IPS-18a (cell line): ENCODE data around the gene SGMS1.

Experiments
- H3K27ac ChIP-seq: one replicate; pipeline ENCODE4 v1.5.1; 2013; ENCODE audit warnings: low read length
- H3K27me3 ChIP-seq: one replicate; pipeline ENCODE4 v1.6.1; 2013; ENCODE audit warnings: mild to moderate bottlenecking, low read length; ENCODE audit not compliant: control insufficient read depth, insufficient read depth
- H3K36me3 ChIP-seq: one replicate; pipeline ENCODE4 v1.6.1; 2013; ENCODE audit warnings: low read depth, low read length; ENCODE audit not compliant: control insufficient read depth
- H3K4me1 ChIP-seq: one replicate; pipeline ENCODE4 v1.6.1; 2013; ENCODE audit warnings: low read depth, low read length; ENCODE audit not compliant: control insufficient read depth
- H3K4me3 ChIP-seq: one replicate; pipeline ENCODE4 v1.5.1; 2013; ENCODE audit warnings: low read length
- H3K9ac ChIP-seq: one replicate; pipeline ENCODE4 v1.6.1; 2013; ENCODE audit warnings: mild to moderate bottlenecking, low read length, moderate library complexity
- H3K9me3 ChIP-seq: one replicate; pipeline ENCODE4 v1.6.1; 2013; ENCODE audit warnings: low read depth, low read length; ENCODE audit not compliant: control insufficient read depth

Gene SGMS1

GRCh38 chr10:50631052-50631451, 7.3 kb upstream of the SGMS1 start:
- no peaks in the 10 kb centered on the region for H3K27me3 ChIP-seq
- H3K27ac ChIP-seq, result no peak overlapping the region
- H3K4me1 ChIP-seq, result peaks cover 30% of the 10 kb centered on the region
- H3K9me3 ChIP-seq, result no peaks in the 10 kb centered on the region
- no peak overlapping the region for H3K4me3 ChIP-seq
- H3K9ac ChIP-seq, result no peak overlapping the region
- no peaks in the 10 kb centered on the region for H3K36me3 ChIP-seq

- H3K27ac ChIP-seq, result no peak overlapping the region
- H3K27me3 ChIP-seq, result no peaks in the 10 kb centered on the region
- H3K36me3 ChIP-seq, result no peaks in the 10 kb centered on the region
- H3K4me1 ChIP-seq, result peaks cover 33% of the 10 kb centered on the region
- no peaks in the 10 kb centered on the region for H3K9me3 ChIP-seq
- H3K4me3 ChIP-seq, result peak overlapping the region; percentile 6
- peak overlapping the region; percentile 2 for H3K9ac ChIP-seq
Measured at GRCh38 chr10:50629495-50630122, 5.9 kb upstream of the SGMS1 start.

- Histone ChIP-seq H3K27ac (no peak overlapping the region), H3K9me3 (no peaks in the 10 kb centered on the region), H3K36me3 (no peaks in the 10 kb centered on the region), H3K4me1 (peaks cover 33% of the 10 kb centered on the region), H3K27me3 (no peaks in the 10 kb centered on the region), H3K4me3 (no peak overlapping the region), H3K9ac (no peak overlapping the region)
Measured at GRCh38 chr10:50627896-50628295, 4.1 kb upstream of the SGMS1 start.

- Histone ChIP-seq H3K9ac (no peak overlapping the region), H3K4me3 (no peak overlapping the region), H3K9me3 (no peaks in the 10 kb centered on the region), H3K27me3 (peaks cover 2% of the 10 kb centered on the region), H3K36me3 (no peaks in the 10 kb centered on the region), H3K4me1 (peaks cover 33% of the 10 kb centered on the region), H3K27ac (no peak overlapping the region)
Measured at GRCh38 chr10:50627443-50627842, 3.7 kb upstream of the SGMS1 start.

GRCh38 chr10:50625649-50626132, 1.9 kb upstream of the SGMS1 start:
- Histone ChIP-seq H3K27me3 (peaks cover 5% of the 10 kb centered on the region), H3K9me3 (no peaks in the 10 kb centered on the region), H3K9ac (peak overlapping the region; percentile 90), H3K4me1 (peaks cover 44% of the 10 kb centered on the region), H3K4me3 (peak overlapping the region; percentile 90), H3K27ac (peak overlapping the region; percentile 98), H3K36me3 (no peaks in the 10 kb centered on the region)

GRCh38 chr10:50624866-50625501, 1.2 kb upstream of the SGMS1 start:
- no peaks in the 10 kb centered on the region for H3K36me3 ChIP-seq

GRCh38 chr10:50624413-50624865, 683 bp upstream of the SGMS1 start:
- peak overlapping the region; percentile 90 for H3K4me3 ChIP-seq
- H3K9me3 ChIP-seq, result no peaks in the 10 kb centered on the region
- H3K27ac ChIP-seq, result peak overlapping the region; percentile 98
- peaks cover 5% of the 10 kb centered on the region for H3K27me3 ChIP-seq
- H3K9ac ChIP-seq, result peak overlapping the region; percentile 90
- no peaks in the 10 kb centered on the region for H3K36me3 ChIP-seq
- H3K4me1 ChIP-seq, result peaks cover 45% of the 10 kb centered on the region

More at GRCh38 chr10:50624866-50625501, 1.2 kb upstream of the SGMS1 start:
- peak overlapping the region; percentile 90 for H3K4me3 ChIP-seq
- H3K9ac ChIP-seq, result peak overlapping the region; percentile 90
- no peaks in the 10 kb centered on the region for H3K9me3 ChIP-seq
- H3K27me3 ChIP-seq, result peaks cover 5% of the 10 kb centered on the region
- peaks cover 45% of the 10 kb centered on the region for H3K4me1 ChIP-seq
- H3K27ac ChIP-seq, result peak overlapping the region; percentile 98

- H3K4me1 ChIP-seq, result peaks cover 51% of the 10 kb centered on the region
- no peaks in the 10 kb centered on the region for H3K9me3 ChIP-seq
Measured at GRCh38 chr10:50622706-50623662, 772 bp downstream of the SGMS1 start.

GRCh38 chr10:50621968-50622705, 1.6 kb downstream of the SGMS1 start:
- Histone ChIP-seq H3K4me1 (peaks cover 55% of the 10 kb centered on the region), H3K27ac (no peak overlapping the region), H3K4me3 (peak overlapping the region; percentile 90), H3K36me3 (no peaks in the 10 kb centered on the region), H3K9ac (no peak overlapping the region), H3K9me3 (no peaks in the 10 kb centered on the region), H3K27me3 (peaks cover 5% of the 10 kb centered on the region)

More at GRCh38 chr10:50622706-50623662, 772 bp downstream of the SGMS1 start:
- peaks cover 5% of the 10 kb centered on the region for H3K27me3 ChIP-seq
- no peak overlapping the region for H3K27ac ChIP-seq
- H3K9ac ChIP-seq, result peak overlapping the region; percentile 90
- peak overlapping the region; percentile 90 for H3K4me3 ChIP-seq
- H3K36me3 ChIP-seq, result no peaks in the 10 kb centered on the region

GRCh38 chr10:50620899-50621298, 2.9 kb downstream of the SGMS1 start:
- H3K27ac ChIP-seq, result no peak overlapping the region
- no peak overlapping the region for H3K9ac ChIP-seq
- no peaks in the 10 kb centered on the region for H3K36me3 ChIP-seq
- H3K4me1 ChIP-seq, result peaks cover 46% of the 10 kb centered on the region
- no peaks in the 10 kb centered on the region for H3K9me3 ChIP-seq
- no peak overlapping the region for H3K4me3 ChIP-seq
- H3K27me3 ChIP-seq, result peaks cover 5% of the 10 kb centered on the region
